Prostate gland (tissue), 2 donors: ENCODE measurements around the gene ATP5F1D. TPM values are rescaled to one million over a fixed set of nuclear protein-coding genes. Genes with fewer than 3 reads are reported as not detected.

Experiments
- DNase-seq: peaks from one replicate; pipeline ENCODE4 v3.0.0-alpha.2; 2019; ENCODE audit warnings: low spot score
- H3K27ac ChIP-seq, 2 donors: fragments of 200-600 bp; sonication (generic); 2 replicates each; pipeline ENCODE4 v1.5.1; 2017 to 2019
- H3K27me3 ChIP-seq: fragments of 200-600 bp; sonication (generic); replicated peaks from 2 replicates; pipeline ENCODE4 v1.5.1; 2019; ENCODE audit not compliant: insufficient read depth
- H3K36me3 ChIP-seq, 2 donors: fragments of 200-600 bp; sonication (generic); 1 replicate in 1 of 2; 2 replicates in 1 of 2; pipeline versions ENCODE4 v1.5.1 to v1.8.1; 2017 to 2019
- H3K4me1 ChIP-seq: fragments of 200-600 bp; sonication (generic); replicated peaks from 2 replicates; pipeline ENCODE4 v1.5.1; 2019
- H3K4me3 ChIP-seq, 2 donors: fragments of 200-600 bp; sonication (generic); 2 replicates each; pipeline ENCODE4 v1.5.1; 2017 to 2019
- H3K9me3 ChIP-seq: fragments of 200-600 bp; sonication (generic); 2 replicates; pipeline ENCODE4 v1.5.1; 2017
- POLR2A ChIP-seq: fragments of 450-650 bp; IDR thresholded peaks from one replicate; pipeline ENCODE4 v1.6.1; 2016; ENCODE audit warnings: antibody characterized with exemption, mild to moderate bottlenecking
- POLR2AphosphoS5 ChIP-seq: sonication (generic); formaldehyde crosslinking; IDR thresholded peaks from one replicate; pipeline ENCODE4 v1.6.1; 2017; ENCODE audit warnings: antibody characterized with exemption
- WGBS: methylation state at CpG from one replicate; pipeline ENCODE4 v1.1.5; 2018; 5-methylcytosine and 5-hydroxymethylcytosine counted together
- intact Hi-C: fragments of 100-400 bp; cut with DNase I; formaldehyde crosslinking; loops from one replicate; pipeline ENCODE4 v1.14.2; 2022
- total RNA-seq, 2 donors: library from RNA; depleted of rRNA; stranded (reverse); fragments of >200 nt; gene quantifications; one replicate each; pipeline ENCODE4 v1.1.0, GENCODE V29; 2016
- TF ChIP-seq, protein P1 (sequence below), 4 experiments: fragments of 200-600 bp in 2 of 4; fragments of 450-650 bp in 2 of 4; sonication (generic) in 2 of 4; IDR thresholded peaks; 1 replicate in 3 of 4; 2 replicates in 1 of 4; pipeline ENCODE4 v1.5.1; 2016 to 2019; ENCODE audit warnings: antibody characterized with exemption in 4 of 4, mild to moderate bottlenecking in 2 of 4, moderate library complexity in 2 of 4

ATP5F1D gene
- total RNA-seq, 2 donors from 2014 or later = 109 to 151 TPM

DNA sequence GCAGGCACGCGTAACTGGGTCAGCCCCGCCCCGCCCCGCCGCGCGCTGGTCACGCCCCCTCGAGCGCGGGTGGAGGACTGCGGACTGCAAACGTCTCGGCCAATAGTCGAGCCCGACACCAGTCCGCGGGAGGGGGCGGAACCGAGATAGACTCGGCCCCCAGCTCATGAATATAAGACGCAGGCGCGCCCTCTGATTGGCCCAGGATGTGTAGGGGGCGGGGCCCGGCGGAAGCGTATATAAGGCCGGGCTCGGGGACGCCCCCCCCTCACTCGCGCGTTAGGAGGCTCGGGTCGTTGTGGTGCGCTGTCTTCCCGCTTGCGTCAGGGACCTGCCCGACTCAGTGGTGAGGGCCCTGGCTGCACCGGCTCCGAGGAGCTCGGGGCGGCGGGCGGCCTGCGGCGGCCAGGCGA, 27.5 kb downstream of the ATP5F1D start, which contains the start of gene CIRBP:
CIRBP (plus strand) TSS at position 268 of the 413 bp plus-strand sequence. CDS start 1,602 bp downstream, outside the sequence.
- intact Hi-C loops = no loop called here
- Histone ChIP-seq H3K4me3 (peak within 1 kb of the TSS; percentile 85 to 99), H3K4me1 (peaks cover 54% of the 10 kb centered on the region), H3K9me3 (no peaks in the 10 kb centered on the region), H3K27ac (peak within 1 kb of the TSS; percentile 98 to 100), H3K36me3 (peaks cover 3 to 28% of the 10 kb centered on the region in 2 donors), H3K27me3 (no peaks in the 10 kb centered on the region)
- TF ChIP-seq POLR2A (peak; percentile 93), POLR2AphosphoS5 (peak; percentile 97)
- TF ChIP-seq, protein P1, sequence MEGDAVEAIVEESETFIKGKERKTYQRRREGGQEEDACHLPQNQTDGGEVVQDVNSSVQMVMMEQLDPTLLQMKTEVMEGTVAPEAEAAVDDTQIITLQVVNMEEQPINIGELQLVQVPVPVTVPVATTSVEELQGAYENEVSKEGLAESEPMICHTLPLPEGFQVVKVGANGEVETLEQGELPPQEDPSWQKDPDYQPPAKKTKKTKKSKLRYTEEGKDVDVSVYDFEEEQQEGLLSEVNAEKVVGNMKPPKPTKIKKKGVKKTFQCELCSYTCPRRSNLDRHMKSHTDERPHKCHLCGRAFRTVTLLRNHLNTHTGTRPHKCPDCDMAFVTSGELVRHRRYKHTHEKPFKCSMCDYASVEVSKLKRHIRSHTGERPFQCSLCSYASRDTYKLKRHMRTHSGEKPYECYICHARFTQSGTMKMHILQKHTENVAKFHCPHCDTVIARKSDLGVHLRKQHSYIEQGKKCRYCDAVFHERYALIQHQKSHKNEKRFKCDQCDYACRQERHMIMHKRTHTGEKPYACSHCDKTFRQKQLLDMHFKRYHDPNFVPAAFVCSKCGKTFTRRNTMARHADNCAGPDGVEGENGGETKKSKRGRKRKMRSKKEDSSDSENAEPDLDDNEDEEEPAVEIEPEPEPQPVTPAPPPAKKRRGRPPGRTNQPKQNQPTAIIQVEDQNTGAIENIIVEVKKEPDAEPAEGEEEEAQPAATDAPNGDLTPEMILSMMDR (IDR thresholded peaks at IDR 0.05) = peak in 1 of 4 experiments; percentile 25
- peak; percentile 100 for DNase-seq
- 0% methylated on average over 20 of the region's 50 CpGs for WGBS

DNA sequence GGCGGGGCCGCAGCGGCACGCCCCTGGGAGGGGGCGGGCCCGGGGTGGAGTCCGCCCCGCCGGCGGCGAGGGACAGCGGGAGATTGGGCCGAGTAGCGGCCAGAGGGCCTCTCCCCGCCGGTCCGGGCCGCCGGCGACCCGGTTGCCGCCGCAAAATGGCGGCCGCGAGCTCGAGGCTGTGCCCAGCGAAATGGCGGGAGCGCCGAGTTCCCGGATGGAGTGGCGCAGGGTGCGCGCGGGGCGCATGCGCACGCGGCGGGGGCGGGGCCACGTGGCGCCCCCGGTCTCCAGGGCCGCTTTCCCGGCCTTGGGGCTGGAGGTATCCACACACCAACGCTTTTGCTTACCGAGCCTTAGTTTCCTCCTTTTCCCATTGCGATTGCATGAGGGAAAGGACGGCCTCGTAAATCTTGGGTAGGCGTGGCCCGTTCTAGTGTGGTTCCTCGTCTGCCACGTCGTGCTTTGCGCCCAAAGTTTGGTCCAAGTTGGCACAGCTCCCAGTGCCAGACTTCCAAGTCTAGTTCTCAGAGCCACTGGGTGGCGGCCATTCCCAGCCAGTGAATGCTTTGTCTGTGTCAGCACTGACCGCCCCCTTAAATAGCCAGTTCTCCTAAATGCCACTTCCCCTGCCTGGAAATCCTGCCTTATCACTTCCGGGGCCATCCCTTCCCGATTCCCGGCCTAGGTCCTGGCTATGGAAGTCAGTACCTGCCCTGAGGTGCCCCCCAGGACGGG, 28.1 kb downstream of the ATP5F1D start:
- peak overlapping the region; percentile 85 to 99 for H3K4me3 ChIP-seq
- peaks cover 60% of the 10 kb centered on the region for H3K4me1 ChIP-seq
- H3K27me3 ChIP-seq = no peaks in the 10 kb centered on the region
- peak overlapping the region; percentile 98 to 100 for H3K27ac ChIP-seq
- no peak for TF ChIP-seq POLR2A
- TF ChIP-seq, protein P1 (IDR thresholded peaks at IDR 0.05) = peak in 2 of 4 experiments; percentile 7 to 35
- TF ChIP-seq POLR2AphosphoS5 = peak; percentile 45
- peak; percentile 84 for DNase-seq
- under 1% methylated on average over 59 of the region's 64 CpGs for WGBS
- H3K9me3 ChIP-seq = no peaks in the 10 kb centered on the region
- intact Hi-C loops = loop anchor here (10.0 kb wide), 1 partner anchor 135 kb away; the partner anchor contains the start of genes DAZAP1 and GAMT
- peaks cover 8 to 34% of the 10 kb centered on the region in 2 donors for H3K36me3 ChIP-seq

DNA sequence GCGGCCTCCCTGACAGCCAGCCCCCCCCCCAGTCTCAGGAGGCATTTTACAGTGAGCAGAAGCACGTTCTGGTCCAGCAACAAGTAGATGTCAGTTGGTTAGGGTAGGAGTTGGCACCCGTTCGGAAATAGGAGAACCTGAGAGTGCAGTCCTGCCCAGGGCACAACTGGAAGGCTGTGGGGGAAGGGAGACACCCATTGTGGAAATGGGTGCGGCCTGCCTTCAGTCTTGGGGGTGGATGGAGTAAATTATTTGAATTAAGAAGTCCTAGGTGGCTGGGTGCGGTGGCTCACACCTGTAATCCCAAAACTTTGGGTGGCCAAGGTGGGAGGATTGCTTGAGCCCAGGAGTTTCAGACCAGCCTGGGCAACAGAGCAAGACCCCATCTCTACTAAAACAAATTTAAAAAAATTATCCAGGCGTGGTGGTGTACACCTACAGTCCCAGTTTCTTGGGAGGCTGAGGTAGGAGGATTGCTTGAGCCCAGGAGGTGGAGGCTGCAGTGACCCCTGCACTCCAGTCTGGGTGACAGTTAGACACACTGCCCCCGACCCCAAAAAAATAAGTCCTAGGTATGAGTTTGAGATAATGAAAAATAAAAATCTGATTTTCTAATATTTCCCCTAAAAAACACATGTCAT, 28.8 kb downstream of the ATP5F1D start:
- intact Hi-C loops = loop anchor here (10.0 kb wide), 1 partner anchor 134 kb away; the partner anchor contains the start of genes DAZAP1 and GAMT
- peak; percentile 52 for DNase-seq
- Histone ChIP-seq H3K36me3 (peaks cover 9 to 34% of the 10 kb centered on the region in 2 donors), H3K27me3 (no peaks in the 10 kb centered on the region), H3K4me3 (peak overlapping the region; percentile 85 to 99), H3K9me3 (no peaks in the 10 kb centered on the region), H3K4me1 (peaks cover 65% of the 10 kb centered on the region), H3K27ac (peak overlapping the region; percentile 98 to 100)
- WGBS = 19% methylated on average over 8 of the region's 8 CpGs
- TF ChIP-seq POLR2AphosphoS5 (no peak), POLR2A (no peak)
- TF ChIP-seq, protein P1 (IDR thresholded peaks at IDR 0.05) = no peak

DNA sequence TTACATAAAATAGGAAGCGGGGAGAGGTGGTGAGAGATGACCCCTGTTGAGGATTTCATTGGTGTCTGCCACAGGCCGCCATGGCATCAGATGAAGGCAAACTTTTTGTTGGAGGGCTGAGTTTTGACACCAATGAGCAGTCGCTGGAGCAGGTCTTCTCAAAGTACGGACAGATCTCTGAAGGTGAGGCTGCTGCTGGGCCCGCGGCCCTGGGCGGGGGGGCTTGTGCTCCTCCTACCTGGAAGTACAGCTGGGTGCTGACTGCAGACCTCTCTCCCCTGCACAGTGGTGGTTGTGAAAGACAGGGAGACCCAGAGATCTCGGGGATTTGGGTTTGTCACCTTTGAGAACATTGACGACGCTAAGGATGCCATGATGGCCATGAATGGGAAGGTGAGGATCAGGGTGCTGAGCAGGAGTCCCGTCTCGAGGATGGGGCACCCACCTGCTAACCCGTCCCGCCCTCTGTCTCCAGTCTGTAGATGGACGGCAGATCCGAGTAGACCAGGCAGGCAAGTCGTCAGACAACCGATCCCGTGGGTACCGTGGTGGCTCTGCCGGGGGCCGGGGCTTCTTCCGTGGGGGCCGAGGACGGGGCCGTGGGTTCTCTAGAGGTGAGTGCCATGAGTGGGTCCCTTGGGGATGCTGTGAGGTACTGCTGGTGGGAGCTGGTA, 29.4 kb downstream of the ATP5F1D start:
- Histone ChIP-seq H3K27me3 (no peaks in the 10 kb centered on the region), H3K36me3 (peaks cover 9 to 34% of the 10 kb centered on the region in 2 donors), H3K4me3 (peak overlapping the region; percentile 85 to 99), H3K9me3 (no peaks in the 10 kb centered on the region), H3K4me1 (peaks cover 60% of the 10 kb centered on the region), H3K27ac (peak overlapping the region; percentile 98 to 100)
- 31% methylated on average over 26 of the region's 26 CpGs for WGBS
- intact Hi-C loops = loop anchor here (10.0 kb wide), 1 partner anchor 134 kb away; the partner anchor contains the start of genes DAZAP1 and GAMT
- DNase-seq = peak; percentile 41
- no peak for TF ChIP-seq POLR2AphosphoS5
- TF ChIP-seq, protein P1 (IDR thresholded peaks at IDR 0.05) = no peak
- TF ChIP-seq POLR2A = no peak
